Gastrocnemius medialis (tissue), 4 donors: ENCODE data around the gene NKX1-1.

Source experiments
- POLR2A ChIP-seq, 2 donors: fragments of 450-650 bp; IDR thresholded peaks; one replicate each; pipeline ENCODE4 v1.6.1; 2017; ENCODE audit warnings: antibody characterized with exemption in 2 of 2, mild to moderate bottlenecking in 2 of 2, moderate library complexity in 2 of 2
- TF ChIP-seq, protein P1 (sequence below), 5 experiments: fragments of 450-650 bp in 3 of 5; fragments of 200-600 bp in 2 of 5; sonication (generic) in 2 of 5; IDR thresholded peaks in 4 of 5; conservative IDR thresholded peaks in 1 of 5; 1 replicate in 4 of 5; 2 replicates in 1 of 5; pipeline ENCODE4 v1.5.1; 2016 to 2019; ENCODE audit warnings: antibody characterized with exemption in 5 of 5, mild to moderate bottlenecking in 3 of 5, moderate library complexity in 3 of 5

DNA sequence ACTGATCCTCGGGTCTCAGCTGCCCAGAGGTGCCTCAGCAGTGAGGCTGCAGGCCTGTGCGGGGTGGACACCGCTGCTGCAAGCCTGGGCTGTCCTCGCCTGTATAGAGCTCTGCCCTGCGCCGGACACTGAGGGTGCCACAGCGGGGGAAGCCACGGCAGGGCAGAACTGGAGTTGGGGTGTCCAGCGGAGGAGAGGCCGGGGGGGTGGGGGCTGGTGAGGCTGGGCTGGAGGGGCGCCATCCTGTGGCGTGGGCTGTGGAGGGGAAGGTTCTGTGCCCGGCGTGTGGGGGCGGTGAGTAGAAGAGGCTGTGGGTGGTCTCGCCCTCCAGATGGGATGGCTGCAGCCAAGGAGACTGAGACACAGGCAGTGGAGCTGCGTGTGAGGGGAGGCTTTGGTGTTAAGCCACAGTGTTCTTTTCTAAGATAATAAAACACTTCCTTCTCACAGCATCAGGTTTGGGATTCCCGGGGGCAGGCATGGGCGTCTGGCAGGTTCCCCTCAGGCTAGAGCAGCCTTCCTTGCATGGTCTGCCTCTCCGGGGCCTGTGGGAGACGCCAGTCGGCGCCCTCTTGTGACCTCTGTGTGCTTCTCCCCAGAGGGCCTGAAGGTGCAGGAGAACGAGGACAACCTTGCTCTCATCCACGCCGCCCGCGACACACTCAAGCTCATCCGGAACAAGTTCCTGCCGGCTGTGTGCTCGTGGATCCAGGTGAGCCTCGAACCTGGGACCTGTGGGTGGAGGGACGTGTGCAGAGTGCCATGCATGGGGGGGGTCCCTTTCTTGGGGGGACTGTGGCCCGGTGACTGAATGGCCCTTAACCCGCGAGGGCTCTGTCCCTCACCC is 51.9 kb downstream of the NKX1-1 start:
- TF ChIP-seq, protein P1, sequence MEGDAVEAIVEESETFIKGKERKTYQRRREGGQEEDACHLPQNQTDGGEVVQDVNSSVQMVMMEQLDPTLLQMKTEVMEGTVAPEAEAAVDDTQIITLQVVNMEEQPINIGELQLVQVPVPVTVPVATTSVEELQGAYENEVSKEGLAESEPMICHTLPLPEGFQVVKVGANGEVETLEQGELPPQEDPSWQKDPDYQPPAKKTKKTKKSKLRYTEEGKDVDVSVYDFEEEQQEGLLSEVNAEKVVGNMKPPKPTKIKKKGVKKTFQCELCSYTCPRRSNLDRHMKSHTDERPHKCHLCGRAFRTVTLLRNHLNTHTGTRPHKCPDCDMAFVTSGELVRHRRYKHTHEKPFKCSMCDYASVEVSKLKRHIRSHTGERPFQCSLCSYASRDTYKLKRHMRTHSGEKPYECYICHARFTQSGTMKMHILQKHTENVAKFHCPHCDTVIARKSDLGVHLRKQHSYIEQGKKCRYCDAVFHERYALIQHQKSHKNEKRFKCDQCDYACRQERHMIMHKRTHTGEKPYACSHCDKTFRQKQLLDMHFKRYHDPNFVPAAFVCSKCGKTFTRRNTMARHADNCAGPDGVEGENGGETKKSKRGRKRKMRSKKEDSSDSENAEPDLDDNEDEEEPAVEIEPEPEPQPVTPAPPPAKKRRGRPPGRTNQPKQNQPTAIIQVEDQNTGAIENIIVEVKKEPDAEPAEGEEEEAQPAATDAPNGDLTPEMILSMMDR (IDR thresholded peaks at IDR 0.05 in 4 of 5, conservative IDR thresholded peaks at IDR 0.05 in 1 of 5) = no peak
- TF ChIP-seq POLR2A (IDR thresholded peaks at IDR 0.05) = no peak
